ENCODE data around the gene CALU.

The CALU gene

GRCh38 chr7:128724743-128725142, 14.4 kb upstream of the CALU start:
- no peak for DNase-seq (ENCODE audit: low read depth)

GRCh38 chr7:128725531-128725930, 13.6 kb upstream of the CALU start:
- no peak for DNase-seq (ENCODE audit: low read depth)

DNA sequence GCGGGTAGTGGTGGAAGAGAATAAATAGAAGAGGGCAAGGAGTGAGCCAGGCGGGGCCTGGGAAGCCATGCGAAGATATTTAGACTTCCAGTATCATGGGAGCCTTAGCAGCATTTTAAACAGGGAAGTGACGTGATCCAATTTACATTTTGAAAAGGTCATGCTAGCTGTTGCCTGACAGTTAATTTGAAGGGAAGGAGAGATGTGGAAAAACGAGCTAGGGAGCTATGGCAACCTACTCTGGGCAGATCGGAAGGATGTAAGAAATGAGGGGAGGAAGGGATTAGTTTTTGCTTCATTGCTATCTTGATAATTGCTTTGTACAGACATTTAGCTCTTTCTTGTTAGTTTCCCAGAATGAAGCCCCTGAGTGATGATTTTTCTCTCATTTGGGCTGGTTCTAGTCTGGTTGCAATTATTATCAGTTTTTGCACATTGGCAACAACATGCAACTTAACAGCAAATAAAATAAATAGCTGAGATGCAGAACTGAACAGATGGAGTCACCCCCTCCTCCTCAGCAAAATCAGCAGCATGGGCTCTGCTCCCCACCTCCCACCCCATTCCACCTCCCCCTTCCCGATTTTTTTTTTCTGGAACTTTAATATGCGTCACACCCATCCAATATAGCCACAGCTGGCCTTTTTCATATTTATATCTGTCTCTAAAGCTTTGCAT, 13.0 kb upstream of the CALU start:
- no peak for DNase-seq (ENCODE audit: low read depth)

GRCh38 chr7:128726737-128727072, 12.5 kb upstream of the CALU start:
- no peak for DNase-seq (ENCODE audit: low read depth)

- no peak for DNase-seq (ENCODE audit: low read depth)
These were observed 11.9 kb upstream of the CALU start for GRCh38 chr7:128727239-128727638.

- no peak for DNase-seq (ENCODE audit: low read depth)
These were observed 10.6 kb upstream of the CALU start for GRCh38 chr7:128728598-128728997.

- DNase-seq (ENCODE audit: low read depth) = no peak
These were observed 9.7 kb upstream of the CALU start for GRCh38 chr7:128729494-128729893.

DNA sequence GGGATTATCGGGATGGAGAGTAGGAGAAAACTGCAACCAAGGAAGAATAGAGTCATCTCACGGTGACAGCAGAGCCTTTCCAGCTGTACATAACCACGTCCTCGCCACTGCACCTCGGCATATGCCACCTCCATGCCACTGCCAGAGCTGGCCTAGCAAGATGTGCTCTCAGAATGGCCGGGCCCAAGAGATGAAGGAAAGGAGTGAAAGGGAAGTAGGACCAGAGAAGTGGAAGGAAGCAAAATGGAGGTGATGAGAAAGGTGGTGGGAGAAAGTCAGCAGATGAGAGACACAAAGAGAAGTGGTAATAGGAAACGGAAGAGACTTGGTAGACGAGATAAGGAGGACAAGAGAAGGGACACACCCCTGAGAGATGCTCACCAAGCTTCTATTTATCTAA, 8.0 kb upstream of the CALU start:
- DNase-seq (ENCODE audit: low read depth) = no peak

DNA sequence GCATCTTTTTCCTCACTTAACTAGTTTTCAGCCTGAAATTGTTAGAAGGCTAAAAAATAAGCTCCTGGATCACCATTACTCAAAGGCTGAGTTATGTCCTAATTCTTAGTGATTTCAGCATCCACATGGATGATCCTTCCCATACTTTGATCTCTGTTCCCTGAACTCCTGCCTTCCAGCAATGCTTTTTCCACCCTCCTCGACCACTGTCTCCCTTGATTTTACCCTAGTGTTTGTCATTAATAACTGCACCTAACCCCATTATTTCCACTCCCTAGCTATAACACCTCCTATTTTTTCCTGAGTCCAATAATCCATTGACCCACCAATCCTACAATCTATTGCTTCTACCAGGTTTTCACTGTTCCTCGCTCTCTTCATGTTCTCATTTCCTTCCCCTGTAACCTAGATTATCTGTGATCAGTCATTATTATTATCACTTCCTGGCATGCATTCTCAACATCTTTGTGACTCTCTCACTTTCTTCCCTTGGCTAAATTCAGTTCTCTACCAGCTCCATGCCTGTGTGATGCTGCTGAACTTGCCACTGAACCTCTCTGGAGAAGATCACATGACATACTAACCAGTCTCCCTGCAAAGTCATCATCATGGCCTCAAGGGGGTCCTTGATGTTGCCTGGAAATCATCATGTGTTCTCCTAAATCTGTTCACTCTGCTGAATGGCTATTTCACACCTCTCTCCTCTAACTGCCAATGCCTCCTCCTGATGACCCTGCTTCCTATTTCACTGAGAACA, 6.5 kb upstream of the CALU start:
- DNase-seq (ENCODE audit: low read depth) = no peak

GRCh38 chr7:128733278-128733645, 5.9 kb upstream of the CALU start:
- DNase-seq (ENCODE audit: low read depth) = no peak

- DNase-seq (ENCODE audit: low read depth) = no peak
These were observed 4.3 kb upstream of the CALU start for GRCh38 chr7:128734890-128735289.

GRCh38 chr7:128735436-128735835, 3.7 kb upstream of the CALU start:
- DNase-seq (ENCODE audit: low read depth) = no peak

- DNase-seq (ENCODE audit: low read depth) = no peak
These were observed 1.7 kb upstream of the CALU start for GRCh38 chr7:128737441-128737840.

DNA sequence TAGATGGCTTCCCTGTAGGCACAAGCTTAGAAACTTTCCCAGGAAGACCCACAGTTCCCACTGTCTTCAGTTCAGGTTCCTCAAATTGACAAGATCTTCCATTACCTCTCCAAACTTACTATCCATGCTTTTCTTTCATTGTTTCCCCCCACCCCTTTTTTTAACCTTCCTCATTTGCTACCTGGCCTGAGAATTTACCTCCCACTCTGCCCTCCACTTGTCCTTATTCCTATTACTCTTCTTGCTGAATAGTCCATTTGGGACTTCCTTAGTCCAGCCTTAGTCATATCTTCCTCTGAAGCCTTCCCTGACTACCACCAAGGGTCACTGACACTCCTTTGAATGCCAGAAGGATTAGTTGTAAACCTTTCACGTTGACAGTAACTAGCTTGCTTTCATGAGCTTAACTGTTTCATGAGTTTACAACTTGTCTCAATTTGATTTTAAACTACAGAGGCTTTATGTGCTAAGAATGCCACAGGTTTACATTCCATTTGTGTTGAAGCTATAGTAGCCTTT, 1.2 kb upstream of the CALU start:
- no peak for DNase-seq (ENCODE audit: low read depth)

DNA sequence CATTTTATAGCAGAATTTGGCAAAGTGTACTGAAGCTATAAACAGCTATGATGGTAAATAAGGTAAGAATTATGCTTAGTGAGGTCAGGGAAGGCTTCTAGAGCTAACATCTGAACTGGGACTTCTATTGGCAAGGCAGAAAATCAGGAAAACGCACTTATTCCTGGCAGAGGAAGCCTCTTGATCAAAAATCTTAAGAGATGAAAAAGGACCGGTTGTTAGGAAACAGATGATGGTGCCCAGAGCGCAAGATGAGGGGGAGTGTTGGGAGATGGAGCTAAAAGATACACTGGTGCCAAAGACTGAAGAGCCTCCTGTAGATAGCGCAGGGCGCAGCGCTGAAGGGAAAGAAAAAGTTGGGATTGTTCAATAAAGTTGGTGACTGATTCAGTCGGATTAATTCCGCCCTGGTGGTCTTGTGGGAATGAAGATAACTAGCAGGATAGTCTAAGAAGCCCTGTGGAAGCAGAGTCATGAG, 550 bp upstream of the CALU start:
- DNase-seq (ENCODE audit: low read depth) = no peak

DNA sequence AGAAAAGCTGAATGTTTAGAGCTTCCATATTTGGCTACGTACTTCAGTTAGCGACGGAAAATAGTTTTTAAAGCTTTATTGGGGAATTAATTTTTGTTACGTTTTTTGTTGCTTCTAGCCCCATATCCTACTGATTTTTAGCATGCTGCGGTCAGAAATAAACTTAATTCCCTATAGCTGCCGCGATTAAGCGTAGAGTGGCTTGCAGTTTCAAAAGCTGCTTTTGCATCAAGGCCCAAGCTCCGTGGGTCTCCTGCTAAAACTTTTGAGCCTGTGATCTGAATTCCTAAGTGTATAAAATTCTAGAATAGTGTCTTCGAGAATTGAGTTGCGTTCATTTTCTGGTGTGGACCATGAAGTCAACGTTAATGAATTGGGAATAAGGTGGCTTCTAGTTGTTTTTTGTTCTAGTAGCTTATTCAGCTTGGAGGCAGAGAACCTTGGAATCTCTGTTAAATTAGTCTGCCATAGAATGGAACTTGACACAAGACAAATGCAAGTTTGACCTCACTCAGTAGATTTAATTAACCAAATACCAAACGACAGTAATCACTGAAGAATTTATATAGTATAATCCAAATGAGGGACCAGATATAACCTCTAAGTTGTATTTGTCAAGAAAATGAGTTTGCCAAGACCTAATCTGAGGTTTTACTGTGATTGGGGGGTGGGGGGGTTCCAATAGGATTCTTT, 977 bp downstream of the CALU start:
- no peak for DNase-seq (ENCODE audit: low read depth)

DNA sequence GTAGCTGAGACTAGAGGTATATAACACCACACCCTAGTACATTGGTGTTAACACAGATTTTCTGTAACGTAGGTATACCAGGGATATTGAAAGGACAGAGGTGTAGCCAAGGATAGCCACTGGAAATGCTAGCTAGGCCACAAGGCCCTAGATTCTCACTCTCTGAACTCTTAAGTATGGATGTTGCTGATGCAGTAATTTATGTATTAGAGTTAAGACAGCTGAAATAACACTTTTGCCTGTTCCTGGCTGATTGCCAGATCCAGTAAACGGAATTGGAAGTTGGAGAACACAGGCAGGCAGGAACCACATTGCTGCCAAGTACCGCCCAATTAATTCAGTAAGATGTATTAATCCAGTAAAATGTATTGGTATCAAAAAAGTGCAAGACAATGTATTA, 1.8 kb downstream of the CALU start:
- DNase-seq (ENCODE audit: low read depth) = no peak

- no peak for DNase-seq (ENCODE audit: low read depth)
These were observed 2.3 kb downstream of the CALU start for GRCh38 chr7:128741491-128741890.

DNA sequence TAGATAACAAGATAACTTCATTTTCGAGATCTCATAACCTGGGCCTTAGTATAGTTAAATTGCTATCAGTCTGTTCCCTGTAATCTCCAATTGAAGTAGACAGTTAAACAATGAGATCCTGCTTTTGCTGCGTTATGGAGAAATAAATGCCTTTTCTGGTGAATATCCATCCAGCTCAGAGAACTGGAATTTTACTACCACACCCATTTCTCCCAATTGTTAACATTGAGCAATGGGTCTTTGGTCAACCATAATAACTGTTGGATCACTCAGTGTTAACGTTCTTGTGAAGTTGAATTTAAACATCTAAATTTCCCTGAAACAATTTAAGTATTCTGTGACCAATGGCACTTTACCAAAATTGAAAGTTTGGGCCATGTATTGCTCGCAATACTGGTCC, 3.0 kb downstream of the CALU start:
- DNase-seq (ENCODE audit: low read depth) = no peak

- DNase-seq (ENCODE audit: low read depth) = no peak
These were observed 4.1 kb downstream of the CALU start for GRCh38 chr7:128743112-128743772.

GRCh38 chr7:128744366-128744905, 5.3 kb downstream of the CALU start:
- DNase-seq (ENCODE audit: low read depth) = no peak

GRCh38 chr7:128745706-128746105, 6.5 kb downstream of the CALU start:
- no peak for DNase-seq (ENCODE audit: low read depth)
